WTC11 (cell line): ENCODE measurements around the gene PRELID3B.

ENCODE experiments used
- ATF3 ChIP-seq: sonication (generic); formaldehyde crosslinking; conservative IDR thresholded peaks from 2 replicates; pipeline ENCODE4 v1.8.1; 2022; ENCODE audit warnings: mild to moderate bottlenecking, missing genetic modification reagents
- CTCF ChIP-seq: fragments of 200-600 bp; IDR thresholded peaks from 2 replicates; pipeline ENCODE4 v1.8.0; 2022; ENCODE audit warnings: antibody characterized with exemption
- ETV6 ChIP-seq: sonication (generic); formaldehyde crosslinking; IDR thresholded peaks from 2 replicates; pipeline ENCODE4 v1.8.1; 2022; ENCODE audit warnings: mild to moderate bottlenecking, missing genetic modification reagents
- FOXP1 ChIP-seq: sonication (generic); formaldehyde crosslinking; IDR thresholded peaks from 2 replicates; pipeline ENCODE4 v1.8.0; 2022; ENCODE audit warnings: missing genetic modification reagents, mild to moderate bottlenecking, moderate library complexity, borderline replicate concordance
- NR2C2 ChIP-seq: sonication (generic); formaldehyde crosslinking; IDR thresholded peaks from 2 replicates; pipeline ENCODE4 v1.8.0; 2022; ENCODE audit warnings: mild to moderate bottlenecking, missing genetic modification reagents
- PRRX2 ChIP-seq: fragments of 250-450 bp; sonication (Bioruptor Pico); IDR thresholded peaks from 2 replicates; pipeline ENCODE4 v1.8.0; 2021; ENCODE audit warnings: mild to moderate bottlenecking
- TEAD4 ChIP-seq: sonication (generic); formaldehyde crosslinking; IDR thresholded peaks from 2 replicates; pipeline ENCODE4 v1.8.0; 2022; ENCODE audit warnings: mild to moderate bottlenecking, missing genetic modification reagents
- TP53 ChIP-seq: sonication (generic); formaldehyde crosslinking; IDR thresholded peaks from 2 replicates; pipeline ENCODE4 v1.8.1; 2023; ENCODE audit warnings: mild to moderate bottlenecking, missing genetic modification reagents
- ZNF263 ChIP-seq: sonication (generic); formaldehyde crosslinking; IDR thresholded peaks from 2 replicates; pipeline ENCODE4 v1.8.1; 2022; ENCODE audit warnings: low read depth, mild to moderate bottlenecking, moderate library complexity, missing genetic modification reagents
- TF ChIP-seq, protein P1 (sequence below): sonication (generic); formaldehyde crosslinking; IDR thresholded peaks from 2 replicates; pipeline ENCODE4 v1.8.1; 2022; ENCODE audit warnings: low read depth, missing genetic modification reagents, borderline replicate concordance
- TF ChIP-seq, protein P2 (sequence below): sonication (generic); formaldehyde crosslinking; conservative IDR thresholded peaks from 2 replicates; pipeline ENCODE4 v1.8.1; 2023; ENCODE audit warnings: mild to moderate bottlenecking, low read depth, missing genetic modification reagents, moderate library complexity

GRCh38 chr20:59071216-59071615 is 28.6 kb upstream of the PRELID3B start:
- TF ChIP-seq CTCF (no peak), ATF3 (no peak), TP53 (no peak), NR2C2 (CRISPR knock-in tag) (no peak), PRRX2 (CRISPR knock-in tag) (no peak), ETV6 (CRISPR knock-in tag) (no peak), TEAD4 (CRISPR knock-in tag) (no peak), FOXP1 (CRISPR knock-in tag) (no peak), ZNF263 (CRISPR knock-in tag) (no peak)
- TF ChIP-seq, protein P1, sequence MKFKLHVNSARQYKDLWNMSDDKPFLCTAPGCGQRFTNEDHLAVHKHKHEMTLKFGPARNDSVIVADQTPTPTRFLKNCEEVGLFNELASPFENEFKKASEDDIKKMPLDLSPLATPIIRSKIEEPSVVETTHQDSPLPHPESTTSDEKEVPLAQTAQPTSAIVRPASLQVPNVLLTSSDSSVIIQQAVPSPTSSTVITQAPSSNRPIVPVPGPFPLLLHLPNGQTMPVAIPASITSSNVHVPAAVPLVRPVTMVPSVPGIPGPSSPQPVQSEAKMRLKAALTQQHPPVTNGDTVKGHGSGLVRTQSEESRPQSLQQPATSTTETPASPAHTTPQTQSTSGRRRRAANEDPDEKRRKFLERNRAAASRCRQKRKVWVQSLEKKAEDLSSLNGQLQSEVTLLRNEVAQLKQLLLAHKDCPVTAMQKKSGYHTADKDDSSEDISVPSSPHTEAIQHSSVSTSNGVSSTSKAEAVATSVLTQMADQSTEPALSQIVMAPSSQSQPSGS (CRISPR knock-in tag), result no peak
- TF ChIP-seq, protein P2, sequence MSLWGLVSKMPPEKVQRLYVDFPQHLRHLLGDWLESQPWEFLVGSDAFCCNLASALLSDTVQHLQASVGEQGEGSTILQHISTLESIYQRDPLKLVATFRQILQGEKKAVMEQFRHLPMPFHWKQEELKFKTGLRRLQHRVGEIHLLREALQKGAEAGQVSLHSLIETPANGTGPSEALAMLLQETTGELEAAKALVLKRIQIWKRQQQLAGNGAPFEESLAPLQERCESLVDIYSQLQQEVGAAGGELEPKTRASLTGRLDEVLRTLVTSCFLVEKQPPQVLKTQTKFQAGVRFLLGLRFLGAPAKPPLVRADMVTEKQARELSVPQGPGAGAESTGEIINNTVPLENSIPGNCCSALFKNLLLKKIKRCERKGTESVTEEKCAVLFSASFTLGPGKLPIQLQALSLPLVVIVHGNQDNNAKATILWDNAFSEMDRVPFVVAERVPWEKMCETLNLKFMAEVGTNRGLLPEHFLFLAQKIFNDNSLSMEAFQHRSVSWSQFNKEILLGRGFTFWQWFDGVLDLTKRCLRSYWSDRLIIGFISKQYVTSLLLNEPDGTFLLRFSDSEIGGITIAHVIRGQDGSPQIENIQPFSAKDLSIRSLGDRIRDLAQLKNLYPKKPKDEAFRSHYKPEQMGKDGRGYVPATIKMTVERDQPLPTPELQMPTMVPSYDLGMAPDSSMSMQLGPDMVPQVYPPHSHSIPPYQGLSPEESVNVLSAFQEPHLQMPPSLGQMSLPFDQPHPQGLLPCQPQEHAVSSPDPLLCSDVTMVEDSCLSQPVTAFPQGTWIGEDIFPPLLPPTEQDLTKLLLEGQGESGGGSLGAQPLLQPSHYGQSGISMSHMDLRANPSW, result no peak
